ENCODE results near the gene HAX1. TPM values are rescaled to one million over a fixed set of nuclear protein-coding genes. Genes with fewer than 3 reads are reported as not detected.
A peak's percentile ranks its signal among the peaks of the same experiment; 100 is the strongest.
"Not testable (repeated sequence)": the region's sequence is repeated elsewhere in the genome, so short reads cannot be mapped to it uniquely, and the experiment has no call there.

Gene HAX1
- total RNA-seq, 5 donors from 2014 or later (not counting 1 experiment from before 2014, with no cell fraction given): 69.4 to 97.7 (median 92.5) TPM

DNA sequence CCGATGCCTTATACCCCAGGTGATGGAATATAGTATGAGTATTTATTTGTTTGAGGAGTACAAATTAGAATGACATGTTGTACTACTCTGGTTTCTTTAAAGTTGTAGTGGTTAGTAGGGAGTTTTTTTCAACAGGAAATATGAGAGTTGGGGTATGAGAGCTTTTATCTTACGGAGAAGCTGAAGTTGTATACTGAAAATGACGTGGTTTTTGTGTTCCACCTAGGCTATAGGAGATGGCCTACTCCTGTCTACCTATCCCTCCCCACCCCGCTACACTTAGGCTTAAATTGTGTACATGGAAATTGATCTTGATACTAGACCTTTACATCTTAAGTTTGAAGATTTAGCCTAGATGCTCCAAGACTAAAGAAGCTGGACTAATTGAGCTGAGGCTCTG, 6.8 kb upstream of the HAX1 start:
- no peaks in the 10 kb centered on the region for H3K9me3 Mint-ChIP-seq
- Histone ChIP-seq H3K9me3 (no peaks in the 10 kb centered on the region), H3K4me1 (ENCODE audit: control insufficient read depth in 1 of 2, extremely low read depth in 1 of 2, insufficient read depth in 2 of 2, low read length in 2 of 2) (peaks cover 21 to 26% of the 10 kb centered on the region in 2 experiments), H3K36me3 (ENCODE audit: control insufficient read depth in 2 of 2, extremely low read depth in 1 of 2, insufficient read depth in 1 of 2, low read length in 1 of 2) (peaks cover 6 to 64% of the 10 kb centered on the region in 2 donors), H3K27ac (ENCODE audit: low read length) (peak overlapping the region; percentile 79), H3K27me3 (replicated peaks in 1 of 2; ENCODE audit: control insufficient read depth in 2 of 2, extremely low read depth in 1 of 2, insufficient read depth in 2 of 2, low read length in 1 of 2) (no peaks in the 10 kb centered on the region), H3K4me3 (ENCODE audit: control insufficient read depth in 1 of 2, extremely low read depth in 1 of 2, low read length in 1 of 2) (no peak overlapping the region)
- ChIA-PET CTCF (interaction anchor here (0.7 to 0.8 kb wide), 3 partner anchors 8 to 122 kb away, joined by 3 read pairs; no protein-coding TSS in a partner anchor), POLR2A (interaction anchor here (0.6 to 1.4 kb wide), 3 partner anchors 47 to 303 kb away, joined by 3 to 7 read pairs (median 4); no protein-coding TSS in a partner anchor)
- H3K4me3 Mint-ChIP-seq: peak overlapping the region in 2 of 3 donors; percentile 14 to 60
- H3K27me3 Mint-ChIP-seq: no peaks in the 10 kb centered on the region
- peak in 16 of 35 experiments; percentile 11 to 68 (median 28) for DNase-seq
- H3K4me1 Mint-ChIP-seq: peaks cover 37 to 56% (median 43%) of the 10 kb centered on the region in 3 donors
- peak overlapping the region; percentile 89 to 91 for H3K27ac Mint-ChIP-seq
- no CpG with 5 or more reads among the region's 4 CpGs for WGBS (ENCODE audit: insufficient coverage)
- peak; percentile 77 to 97 (median 88) for ATAC-seq (replicated peaks in 1 of 4)
- H3K36me3 Mint-ChIP-seq: peaks cover 40% of the 10 kb centered on the region

DNA sequence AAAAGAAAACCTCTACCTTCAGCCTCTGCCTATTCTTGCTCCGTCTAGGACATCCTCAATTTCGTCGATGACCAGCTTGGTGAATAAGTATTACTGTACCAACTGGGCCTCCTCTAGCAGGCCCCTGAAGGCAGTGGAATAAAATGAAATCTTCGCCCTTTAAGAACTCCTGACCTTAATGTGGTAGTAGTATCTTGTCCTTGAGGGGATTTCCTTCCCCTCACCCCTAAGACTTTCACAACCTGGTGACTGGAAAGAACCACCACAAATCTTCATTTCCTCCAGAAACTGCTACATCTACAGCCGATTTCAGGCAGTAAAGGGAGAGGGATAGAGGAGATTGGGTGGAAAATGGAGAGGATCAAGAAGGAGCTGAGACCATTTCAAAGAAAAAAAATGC, 1.6 kb upstream of the HAX1 start:
- no peaks in the 10 kb centered on the region for H3K27me3 Mint-ChIP-seq
- peak overlapping the region; percentile 96 for H3K27ac ChIP-seq (ENCODE audit: low read length)
- H3K36me3 Mint-ChIP-seq: peaks cover 31% of the 10 kb centered on the region
- H3K4me1 Mint-ChIP-seq: peaks cover 45 to 51% (median 49%) of the 10 kb centered on the region in 3 donors
- WGBS (ENCODE audit: insufficient coverage): no CpG with 5 or more reads among the region's 5 CpGs
- H3K27ac Mint-ChIP-seq: peak overlapping the region; percentile 77 to 81
- no peak overlapping the region for H3K4me3 ChIP-seq (ENCODE audit: control insufficient read depth in 1 of 2, extremely low read depth in 1 of 2, low read length in 1 of 2)
- DNase-seq: no peak
- no peaks in the 10 kb centered on the region for H3K27me3 ChIP-seq (replicated peaks in 1 of 2; ENCODE audit: control insufficient read depth in 2 of 2, extremely low read depth in 1 of 2, insufficient read depth in 2 of 2, low read length in 1 of 2)
- no peaks in the 10 kb centered on the region for H3K9me3 ChIP-seq
- peaks cover 8 to 45% of the 10 kb centered on the region in 2 donors for H3K36me3 ChIP-seq (ENCODE audit: control insufficient read depth in 2 of 2, extremely low read depth in 1 of 2, insufficient read depth in 1 of 2, low read length in 1 of 2)
- peak overlapping the region; percentile 29 to 100 (median 42) for H3K4me3 Mint-ChIP-seq
- H3K9me3 Mint-ChIP-seq: no peaks in the 10 kb centered on the region
- ATAC-seq (replicated peaks in 1 of 4): no peak
- CTCF ChIA-PET: interaction anchor here (0.6 to 1.6 kb wide), 4 partner anchors 50 to 278 kb away, joined by 3 to 19 read pairs (median 7); partner anchors contain the start of gene UBAP2L (in 1 of the 2)
- peaks cover 28 to 35% of the 10 kb centered on the region in 2 experiments for H3K4me1 ChIP-seq (ENCODE audit: control insufficient read depth in 1 of 2, extremely low read depth in 1 of 2, insufficient read depth in 2 of 2, low read length in 2 of 2)
- POLR2A ChIA-PET: no interaction called here

DNA sequence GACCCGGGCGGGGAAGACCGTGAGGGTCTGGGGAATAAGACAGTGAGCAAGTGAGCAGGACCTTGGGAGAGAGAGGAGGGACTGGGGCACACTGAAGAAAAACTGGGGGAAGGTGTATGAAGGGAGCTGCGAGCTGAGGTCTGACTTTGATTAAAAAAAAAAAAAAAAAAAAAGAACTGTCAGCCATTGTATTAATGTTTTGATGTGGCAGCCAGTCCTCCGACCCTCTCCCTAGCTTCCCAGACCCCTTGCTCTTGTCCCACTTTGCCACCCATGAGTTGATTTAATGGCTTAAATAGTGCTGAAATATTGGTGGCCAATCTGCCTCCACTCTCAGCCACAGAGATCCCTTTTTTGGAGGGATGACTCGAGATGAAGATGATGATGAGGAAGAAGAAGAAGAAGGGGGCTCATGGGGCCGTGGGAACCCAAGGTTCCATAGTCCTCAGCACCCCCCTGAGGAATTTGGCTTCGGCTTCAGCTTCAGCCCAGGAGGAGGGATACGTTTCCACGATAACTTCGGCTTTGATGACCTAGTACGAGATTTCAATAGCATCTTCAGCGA, 652 bp downstream of the HAX1 start:
- peak overlapping the region; percentile 98 for H3K27ac Mint-ChIP-seq
- no peaks in the 10 kb centered on the region for H3K9me3 Mint-ChIP-seq
- ATAC-seq (replicated peaks in 1 of 4) (peak in 1 of 4 experiments; percentile 1), DNase-seq (peak in 1 of 35 experiments; percentile 5)
- 87% methylated on average over 6 of the region's 13 CpGs for WGBS (ENCODE audit: insufficient coverage)
- no peaks in the 10 kb centered on the region for H3K9me3 ChIP-seq
- peak overlapping the region; percentile 97 to 100 (median 97) for H3K4me3 Mint-ChIP-seq
- peak overlapping the region; percentile 96 for H3K27ac ChIP-seq (ENCODE audit: low read length)
- peaks cover 17 to 28% of the 10 kb centered on the region in 2 experiments for H3K4me1 ChIP-seq (ENCODE audit: control insufficient read depth in 1 of 2, extremely low read depth in 1 of 2, insufficient read depth in 2 of 2, low read length in 2 of 2)
- H3K27me3 Mint-ChIP-seq: no peaks in the 10 kb centered on the region
- H3K27me3 ChIP-seq (replicated peaks in 1 of 2; ENCODE audit: control insufficient read depth in 2 of 2, extremely low read depth in 1 of 2, insufficient read depth in 2 of 2, low read length in 1 of 2): no peaks in the 10 kb centered on the region
- peaks cover 34% of the 10 kb centered on the region for H3K36me3 Mint-ChIP-seq
- H3K4me1 Mint-ChIP-seq: peaks cover 34 to 41% (median 39%) of the 10 kb centered on the region in 3 donors
- peak overlapping the region; percentile 98 to 99 for H3K4me3 ChIP-seq (ENCODE audit: control insufficient read depth in 1 of 2, extremely low read depth in 1 of 2, low read length in 1 of 2)
- CTCF ChIA-PET: interaction anchor here (0.6 to 1.7 kb wide), 6 partner anchors 7 to 1925 kb away, joined by 3 to 9 read pairs (median 4); partner anchors contain the start of genes ATP8B2 (in 1 of the 2) and JTB (in 1 of the 2)
- peaks cover 4 to 47% of the 10 kb centered on the region in 2 donors for H3K36me3 ChIP-seq (ENCODE audit: control insufficient read depth in 2 of 2, extremely low read depth in 1 of 2, insufficient read depth in 1 of 2, low read length in 1 of 2)
- POLR2A ChIA-PET: interaction anchor here in 1 of 2 donors (0.6 kb wide), 4 partner anchors 49 to 1231 kb away, joined by 3 to 12 read pairs (median 7); no protein-coding TSS in a partner anchor

DNA sequence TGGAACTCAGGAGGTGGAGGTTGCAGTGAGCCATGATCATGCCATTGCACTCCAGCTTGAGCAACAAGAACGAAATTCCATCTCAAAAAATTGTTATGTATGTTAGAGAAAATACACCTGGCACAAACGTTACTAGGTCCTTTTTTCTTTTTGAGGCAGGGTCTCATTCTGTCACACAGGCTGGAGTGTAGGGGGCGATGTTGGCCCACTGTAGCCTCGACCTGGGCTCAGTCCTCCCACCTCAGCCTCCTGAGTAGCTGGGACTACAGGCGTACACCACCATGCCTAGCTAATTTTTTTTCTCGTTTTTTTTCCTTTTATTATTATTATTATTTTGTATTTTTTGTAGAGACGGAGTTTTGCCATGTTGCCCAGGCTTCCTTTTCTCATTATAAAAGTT, 4.4 kb downstream of the HAX1 start:
- ChIA-PET CTCF (interaction anchor here (0.6 to 1.3 kb wide), 3 partner anchors 56 to 371 kb away, joined by 3 to 15 read pairs (median 5); no protein-coding TSS in a partner anchor), POLR2A (no interaction called here)
- DNase-seq (peak in 17 of 35 experiments; percentile 1 to 54 (median 19)), ATAC-seq (replicated peaks in 1 of 4) (no peak)
- Histone ChIP-seq H3K4me1 (ENCODE audit: control insufficient read depth in 1 of 2, extremely low read depth in 1 of 2, insufficient read depth in 2 of 2, low read length in 2 of 2) (peaks cover 13 to 24% of the 10 kb centered on the region in 2 experiments), H3K27me3 (replicated peaks in 1 of 2; ENCODE audit: control insufficient read depth in 2 of 2, extremely low read depth in 1 of 2, insufficient read depth in 2 of 2, low read length in 1 of 2) (no peaks in the 10 kb centered on the region), H3K9me3 (no peaks in the 10 kb centered on the region), H3K27ac (ENCODE audit: low read length) (no peak overlapping the region), H3K4me3 (ENCODE audit: control insufficient read depth in 1 of 2, extremely low read depth in 1 of 2, low read length in 1 of 2) (no peak overlapping the region), H3K36me3 (ENCODE audit: control insufficient read depth in 2 of 2, extremely low read depth in 1 of 2, insufficient read depth in 1 of 2, low read length in 1 of 2) (peaks cover 4 to 24% of the 10 kb centered on the region in 2 donors)
- H3K4me1 Mint-ChIP-seq: peaks cover 27 to 31% (median 31%) of the 10 kb centered on the region in 3 donors
- peaks cover 20% of the 10 kb centered on the region for H3K36me3 Mint-ChIP-seq
- H3K9me3 Mint-ChIP-seq: no peaks in the 10 kb centered on the region
- WGBS (ENCODE audit: insufficient coverage): no CpG with 5 or more reads among the region's 7 CpGs
- no peaks in the 10 kb centered on the region for H3K27me3 Mint-ChIP-seq
- no peak overlapping the region for H3K27ac Mint-ChIP-seq
- H3K4me3 Mint-ChIP-seq: no peak overlapping the region

DNA sequence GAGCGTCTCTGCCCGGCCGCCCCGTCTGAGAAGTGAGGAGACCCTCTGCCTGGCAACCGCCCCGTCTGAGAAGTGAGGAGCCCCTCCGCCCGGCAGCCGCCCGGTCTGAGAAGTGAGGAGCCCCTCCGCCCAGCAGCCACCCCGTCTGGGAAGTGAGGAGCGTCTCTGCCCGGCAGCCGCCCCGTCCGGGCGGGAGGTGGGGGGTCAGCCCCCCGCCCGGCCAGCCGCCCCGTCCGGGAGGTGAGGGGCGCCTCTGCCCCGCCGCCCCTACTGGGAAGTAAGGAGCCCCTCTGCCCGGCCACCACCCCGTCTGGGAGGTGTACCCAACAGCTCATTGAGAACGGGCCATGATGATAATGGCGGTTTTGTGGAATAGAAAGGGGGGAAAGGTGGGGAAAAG, 15.2 kb downstream of the HAX1 start:
- H3K27ac ChIP-seq (ENCODE audit: low read length); POLR2A ChIA-PET; H3K36me3 Mint-ChIP-seq; H3K4me3 Mint-ChIP-seq; H3K4me3 ChIP-seq (ENCODE audit: control insufficient read depth in 1 of 2, extremely low read depth in 1 of 2, low read length in 1 of 2); H3K9me3 Mint-ChIP-seq; H3K36me3 ChIP-seq (ENCODE audit: control insufficient read depth in 2 of 2, extremely low read depth in 1 of 2, insufficient read depth in 1 of 2, low read length in 1 of 2); H3K27me3 ChIP-seq (replicated peaks in 1 of 2; ENCODE audit: control insufficient read depth in 2 of 2, extremely low read depth in 1 of 2, insufficient read depth in 2 of 2, low read length in 1 of 2); H3K9me3 ChIP-seq; ATAC-seq (replicated peaks in 1 of 4); CTCF ChIA-PET; DNase-seq; H3K4me1 Mint-ChIP-seq; H3K27me3 Mint-ChIP-seq; H3K4me1 ChIP-seq (ENCODE audit: control insufficient read depth in 1 of 2, extremely low read depth in 1 of 2, insufficient read depth in 2 of 2, low read length in 2 of 2); H3K27ac Mint-ChIP-seq: not testable (repeated sequence)
- WGBS (ENCODE audit: insufficient coverage): no CpG with 5 or more reads among the region's 30 CpGs

DNA sequence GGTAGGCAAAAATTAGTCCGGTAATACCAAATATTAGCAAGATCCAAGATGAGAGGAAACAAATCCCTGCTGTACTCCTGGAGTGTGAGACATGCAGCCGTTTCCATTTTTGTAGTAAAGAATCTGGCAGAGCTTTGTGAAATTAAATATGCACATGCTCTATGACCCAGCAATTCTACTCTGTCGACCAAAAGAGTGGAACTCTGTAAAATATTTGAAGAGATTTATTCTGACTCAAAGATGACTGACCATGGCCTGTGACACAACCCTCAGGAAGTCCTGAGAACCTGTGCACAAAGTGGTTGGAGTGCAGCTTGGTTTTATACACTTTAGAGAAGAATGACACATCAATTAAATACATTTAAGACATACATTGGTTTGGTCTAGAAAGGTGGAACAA, 16.2 kb downstream of the HAX1 start:
- CTCF ChIA-PET: interaction anchor here in 1 of 2 donors (0.6 kb wide), 1 partner anchor 35 kb away, joined by 3 read pairs; no protein-coding TSS in a partner anchor
- H3K9me3 Mint-ChIP-seq: peaks cover 3 to 6% (median 5%) of the 10 kb centered on the region in 3 donors
- Histone ChIP-seq H3K27me3 (replicated peaks in 1 of 2; ENCODE audit: control insufficient read depth in 2 of 2, extremely low read depth in 1 of 2, insufficient read depth in 2 of 2, low read length in 1 of 2) (peaks cover 0 to 2% of the 10 kb centered on the region in 2 experiments), H3K9me3 (no peaks in the 10 kb centered on the region), H3K27ac (ENCODE audit: low read length) (no peak overlapping the region), H3K4me3 (ENCODE audit: control insufficient read depth in 1 of 2, extremely low read depth in 1 of 2, low read length in 1 of 2) (no peak overlapping the region), H3K36me3 (ENCODE audit: control insufficient read depth in 2 of 2, extremely low read depth in 1 of 2, insufficient read depth in 1 of 2, low read length in 1 of 2) (no peaks in the 10 kb centered on the region), H3K4me1 (ENCODE audit: control insufficient read depth in 1 of 2, extremely low read depth in 1 of 2, insufficient read depth in 2 of 2, low read length in 2 of 2) (no peaks in the 10 kb centered on the region)
- peaks cover 0 to 2% of the 10 kb centered on the region in 2 donors for H3K27me3 Mint-ChIP-seq
- DNase-seq (no peak), ATAC-seq (replicated peaks in 1 of 4) (no peak)
- no peak overlapping the region for H3K27ac Mint-ChIP-seq
- no peak overlapping the region for H3K4me3 Mint-ChIP-seq
- no CpG with 5 or more reads among the region's 3 CpGs for WGBS (ENCODE audit: insufficient coverage)
- POLR2A ChIA-PET: interaction anchor here in 1 of 2 donors (0.6 kb wide), 1 partner anchor 236 kb away, joined by 3 read pairs; no protein-coding TSS in a partner anchor
- H3K4me1 Mint-ChIP-seq: no peaks in the 10 kb centered on the region
- H3K36me3 Mint-ChIP-seq: no peaks in the 10 kb centered on the region
